Measurements from ENCODE around the gene ENDOU.
A peak's percentile ranks its signal among the peaks of the same experiment; 100 is the strongest.
"Not testable (repeated sequence)": the region's sequence is repeated elsewhere in the genome, so short reads cannot be mapped to it uniquely, and the experiment has no call there.

Gene ENDOU

DNA sequence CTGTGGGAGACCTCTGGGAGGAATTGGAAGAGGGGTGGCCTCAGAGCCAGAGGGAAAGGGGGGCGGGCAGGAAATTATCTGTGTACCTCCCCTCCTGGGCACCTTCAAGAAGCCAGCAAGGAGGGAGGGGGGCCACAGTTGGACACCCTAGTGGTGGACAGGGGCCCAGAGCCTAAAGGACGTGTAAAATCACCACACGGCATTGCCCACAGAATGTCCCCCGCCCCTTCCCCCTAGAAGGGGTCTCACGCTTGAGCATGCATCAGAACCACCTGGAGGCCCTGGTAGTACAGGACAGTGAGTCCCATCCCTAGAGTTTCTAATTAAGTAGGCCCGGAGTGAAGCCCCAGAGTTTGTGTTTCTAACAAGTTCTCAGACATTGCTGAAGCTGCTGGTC lies 8.2 kb downstream of the ENDOU start:
- DNase-seq = no peak

GRCh38 chr12:47715877-47716548 lies 9.3 kb downstream of the ENDOU start:
- no peak for DNase-seq

DNA sequence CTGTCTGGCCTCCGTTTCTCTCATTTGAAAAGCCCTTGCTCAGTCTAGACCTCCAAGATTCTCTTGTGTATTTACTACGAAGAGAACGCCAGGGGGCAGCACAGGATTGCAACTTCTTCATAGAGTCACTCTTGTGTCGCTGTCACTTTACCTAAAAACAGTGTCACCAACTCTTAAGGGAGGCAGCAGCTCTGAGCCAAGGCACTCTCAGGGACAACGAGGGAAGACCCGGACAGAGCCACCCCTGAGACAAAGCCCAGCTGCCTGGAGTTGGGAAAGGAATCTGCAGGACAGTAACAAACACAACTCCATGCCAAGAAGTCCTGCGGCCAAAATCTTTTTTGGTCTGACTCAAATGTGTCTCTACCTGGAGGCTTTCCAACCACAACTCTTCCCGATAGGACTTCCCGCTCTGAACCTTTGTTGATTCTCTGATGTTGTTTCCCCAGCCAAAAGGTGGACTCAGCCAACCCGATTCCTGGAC lies 9.9 kb downstream of the ENDOU start:
- DNase-seq = peak; percentile 83

GRCh38 chr12:47714826-47715386 lies 10.4 kb downstream of the ENDOU start:
- no peak for DNase-seq

DNA sequence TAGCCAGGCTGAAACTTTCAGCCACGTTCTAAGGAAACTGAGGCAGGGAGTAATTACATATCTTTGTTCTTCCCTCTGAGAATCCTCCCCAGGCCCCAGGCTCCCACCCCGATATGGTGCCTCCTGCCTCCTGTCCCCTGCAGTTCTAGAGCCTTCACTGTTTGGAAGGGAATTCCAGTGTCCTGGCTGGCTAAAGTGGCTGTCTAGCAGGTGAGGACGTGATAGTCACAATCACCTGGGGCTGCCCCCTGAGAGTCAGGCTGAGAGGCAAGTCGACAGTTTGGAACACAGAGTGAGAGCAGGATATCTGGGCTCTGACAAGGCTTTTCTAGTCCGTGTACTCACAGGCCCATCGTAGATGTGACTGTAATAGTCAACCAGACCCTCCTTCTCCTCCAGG lies 13.1 kb downstream of the ENDOU start:
- DNase-seq = no peak

GRCh38 chr12:47711448-47711847 lies 13.8 kb downstream of the ENDOU start:
- no peak for DNase-seq

- no peak for DNase-seq
Observed at GRCh38 chr12:47710278-47710677, 15.0 kb downstream of the ENDOU start.

DNA sequence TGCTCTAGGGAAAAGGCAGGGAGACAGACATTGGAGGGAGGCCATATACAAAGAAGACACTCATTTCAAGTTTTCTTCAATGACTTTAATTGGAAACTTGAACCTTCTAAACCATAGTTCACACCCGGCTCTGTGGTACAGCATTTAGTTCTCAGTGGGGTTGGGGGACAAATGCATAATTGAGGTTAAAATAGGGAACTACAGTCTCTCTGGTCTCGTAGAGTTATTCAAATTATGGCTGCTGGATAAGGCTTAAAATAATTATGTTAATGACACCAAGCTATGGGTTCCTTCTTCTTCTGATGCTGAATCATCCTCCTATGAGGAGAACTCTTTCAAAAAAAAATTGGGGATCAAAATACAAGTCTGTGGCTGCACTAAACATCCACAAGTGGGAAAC lies 15.6 kb downstream of the ENDOU start:
- DNase-seq = no peak

DNA sequence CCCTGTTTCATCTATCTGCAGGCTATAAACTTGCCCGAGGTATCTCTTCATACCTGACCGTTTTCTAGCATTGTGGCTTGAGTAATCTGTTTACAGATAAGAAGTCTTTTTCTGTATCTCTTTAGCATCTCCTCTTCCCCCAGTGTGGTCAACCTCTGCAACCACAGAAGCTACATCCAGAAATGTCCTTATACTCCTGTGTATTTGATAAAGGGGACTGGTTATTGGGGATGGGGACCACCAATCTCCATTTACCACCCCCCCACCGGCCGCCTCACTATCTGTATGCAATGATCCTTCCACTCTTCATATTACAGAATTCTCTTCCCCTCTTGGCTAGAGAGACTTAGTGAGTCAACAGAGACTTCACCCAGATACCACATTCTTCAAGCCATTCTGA lies 16.1 kb downstream of the ENDOU start:
- DNase-seq = no peak

DNA sequence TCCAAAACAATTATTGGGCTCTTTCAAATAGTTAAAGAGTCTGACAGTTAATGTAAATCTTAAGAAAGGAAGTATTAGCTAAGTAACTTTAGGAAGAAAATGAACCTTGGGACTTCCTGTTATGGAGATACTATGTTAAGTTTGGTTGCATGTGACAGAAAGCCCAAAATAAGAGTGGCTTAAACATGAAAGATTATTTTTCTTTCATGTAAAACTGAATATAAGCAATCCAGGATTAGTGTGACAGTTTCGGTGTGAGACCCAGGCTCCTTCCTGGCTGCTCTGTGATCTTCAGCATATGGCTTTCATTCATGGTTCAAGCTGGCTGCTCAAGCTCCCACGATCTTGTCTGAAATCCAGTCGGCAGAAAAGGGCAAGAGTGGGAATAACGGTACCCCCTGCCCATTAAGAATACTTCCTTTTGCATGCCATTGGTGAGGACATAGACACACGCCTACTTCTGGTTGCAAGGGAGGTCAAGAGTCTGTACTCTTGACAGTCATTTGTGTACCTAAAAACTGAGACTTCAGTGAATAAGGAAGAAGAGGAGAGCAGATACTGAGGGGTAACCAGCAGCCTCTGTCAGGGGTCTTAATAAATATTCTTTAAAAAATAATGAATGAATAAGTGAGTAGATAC lies 17.3 kb downstream of the ENDOU start:
- no peak for DNase-seq

DNA sequence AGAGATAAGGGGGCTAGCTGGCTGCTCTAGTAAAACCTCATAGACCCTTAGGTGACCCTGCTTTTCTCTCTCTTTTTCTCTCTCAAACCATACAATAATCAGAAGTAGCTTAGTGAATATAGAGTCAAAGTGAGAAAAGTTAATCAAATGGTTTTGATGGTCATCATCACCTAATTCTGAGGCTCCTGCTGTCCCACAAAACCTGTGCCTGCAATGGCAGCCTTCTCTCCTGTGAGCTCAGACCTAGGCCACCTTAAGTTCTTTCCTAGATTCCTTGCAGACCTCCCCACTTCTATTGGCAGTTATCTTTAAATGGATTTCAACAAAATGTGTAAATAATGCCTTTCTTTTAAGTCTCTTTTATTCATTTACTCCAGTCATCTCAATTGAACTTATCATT lies 17.9 kb downstream of the ENDOU start:
- DNase-seq = no peak

GRCh38 chr12:47705566-47706425 lies 19.5 kb downstream of the ENDOU start, which contains the start of gene RPAP3:
Gene RPAP3, minus strand, starts transcription at chr12:47706030. Its CDS starts 3,190 bp downstream, at chr12:47702840.
- peak; percentile 91 for DNase-seq

- no peak for DNase-seq
Observed at GRCh38 chr12:47705229-47705565, 20.1 kb downstream of the ENDOU start.

- no peak for DNase-seq
Observed at GRCh38 chr12:47704719-47705118, 20.6 kb downstream of the ENDOU start.

DNA sequence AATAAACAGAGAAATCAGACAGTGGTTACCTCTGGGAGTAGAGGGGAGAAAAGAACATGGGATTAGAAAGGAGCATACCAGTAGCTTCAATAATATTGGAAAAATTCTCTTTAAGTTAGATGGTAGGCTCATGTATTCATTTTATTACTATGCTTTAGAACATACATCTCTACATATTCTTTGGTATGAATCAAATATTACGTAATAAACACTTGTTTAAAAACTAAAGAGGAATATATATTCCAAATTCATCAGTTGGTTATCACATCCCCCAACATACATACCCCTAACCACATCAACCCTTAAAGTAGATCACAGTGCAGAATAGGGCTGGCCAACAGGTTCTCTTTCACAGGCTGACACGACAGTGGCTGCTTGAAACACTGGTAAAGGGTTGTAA lies 25.0 kb downstream of the ENDOU start:
- no peak for DNase-seq

GRCh38 chr12:47698631-47699030 lies 26.7 kb downstream of the ENDOU start:
- no peak for DNase-seq

- DNase-seq = no peak
Observed at GRCh38 chr12:47698055-47698454, 27.2 kb downstream of the ENDOU start.

GRCh38 chr12:47689215-47689614 lies 36.1 kb downstream of the ENDOU start:
- DNase-seq = no peak

DNA sequence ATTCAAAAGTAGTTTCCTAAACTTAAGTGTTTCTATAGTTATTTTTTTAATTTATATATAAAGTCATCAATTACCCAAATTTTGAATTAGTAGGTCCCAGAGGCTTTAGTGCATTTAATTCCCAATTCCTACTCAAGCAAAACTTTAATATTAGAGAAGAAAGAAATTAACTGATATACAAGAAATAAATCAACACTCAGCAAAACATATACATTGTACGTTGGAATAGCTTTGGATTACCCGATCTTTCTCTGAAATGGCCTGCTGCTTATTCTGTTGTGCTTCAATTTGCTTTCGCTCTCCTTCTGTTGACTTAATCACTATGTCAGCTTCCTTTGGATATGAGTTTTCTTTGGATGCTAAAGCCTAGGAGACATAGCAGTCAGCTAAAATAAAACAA lies 37.7 kb downstream of the ENDOU start:
- DNase-seq = no peak

DNA sequence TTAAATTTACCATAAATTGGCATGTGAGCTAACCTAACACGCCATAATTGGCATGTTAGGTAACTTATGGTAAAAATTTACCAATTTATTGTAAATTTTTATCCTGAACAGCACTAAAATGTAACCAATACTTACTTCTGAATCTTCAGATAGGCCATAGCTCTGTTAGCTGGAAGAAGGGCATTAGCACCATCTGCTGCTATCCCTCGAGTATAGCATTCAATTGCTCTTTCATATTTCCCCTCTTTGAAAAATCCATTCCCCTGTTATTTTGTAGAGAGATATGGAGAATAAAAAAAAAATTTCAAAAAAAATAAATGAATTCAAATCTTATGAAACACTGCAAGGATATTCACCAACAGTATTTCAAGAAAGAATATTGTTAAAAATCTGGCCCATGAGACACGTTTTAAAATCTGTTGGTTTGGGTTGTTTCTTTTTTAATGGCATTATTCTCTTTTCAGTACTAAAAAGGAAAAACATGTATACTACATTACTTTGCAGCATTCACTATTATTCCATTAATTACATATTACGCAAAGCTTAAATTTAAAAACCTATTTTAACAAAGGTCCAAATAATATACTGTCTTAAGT lies 38.5 kb downstream of the ENDOU start:
- DNase-seq = peak; percentile 49

DNA sequence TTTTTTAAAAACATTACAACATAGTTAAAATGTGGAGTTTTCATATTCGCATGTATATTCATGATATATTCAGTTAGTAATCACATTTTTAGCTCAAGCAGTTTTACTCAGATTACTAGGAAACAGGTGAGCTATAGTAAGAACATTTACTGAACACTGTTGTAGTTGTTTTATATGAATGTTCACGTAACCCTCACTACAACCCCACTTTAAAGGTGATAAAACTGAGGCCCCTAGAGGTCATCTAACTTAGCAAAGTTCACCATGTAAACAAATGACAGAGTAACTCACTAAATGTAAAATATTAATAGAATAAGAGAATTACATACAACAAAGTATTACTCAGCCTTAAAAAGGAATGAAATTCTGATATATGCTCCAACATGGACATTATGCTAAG lies 45.5 kb downstream of the ENDOU start:
- no peak for DNase-seq

- DNase-seq = no peak
Observed at GRCh38 chr12:47672068-47672467, 53.2 kb downstream of the ENDOU start.

DNA sequence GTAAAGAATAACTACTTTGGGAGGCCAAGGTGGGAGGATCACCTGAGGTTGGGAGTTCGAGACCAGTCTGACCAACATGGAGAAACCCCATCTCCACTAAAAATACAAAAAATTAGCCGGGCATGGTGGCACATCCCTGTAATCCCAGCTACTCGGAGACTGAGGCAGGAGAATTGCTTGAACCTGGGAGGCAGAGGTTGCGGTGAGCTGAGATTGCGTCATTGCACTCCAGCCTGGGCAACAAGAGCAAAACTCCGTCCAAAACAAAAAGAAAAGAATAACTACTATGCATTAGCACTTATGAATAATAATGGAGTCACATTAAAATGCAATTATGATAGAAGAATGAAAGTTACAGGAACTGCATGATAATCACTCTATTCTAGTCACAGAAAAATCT lies 57.4 kb downstream of the ENDOU start:
- not testable (repeated sequence) for DNase-seq
